GM12892 (cell line): ENCODE data around the gene NME3.

Experiments
- POLR2A ChIP-seq: IDR thresholded peaks from 2 replicates; pipeline ENCODE4 v1.6.1; 2011; ENCODE audit warnings: low read depth, low read length, control low read depth
- POLR2AphosphoS5 ChIP-seq: IDR thresholded peaks from 2 replicates; pipeline ENCODE4 v1.6.1; 2011; ENCODE audit warnings: low read depth, low read length, control low read depth
- TAF1 ChIP-seq: IDR thresholded peaks from 2 replicates; pipeline ENCODE4 v1.6.1; 2011; ENCODE audit warnings: low read depth, mild to moderate bottlenecking, control low read depth, low read length, borderline replicate concordance

DNA sequence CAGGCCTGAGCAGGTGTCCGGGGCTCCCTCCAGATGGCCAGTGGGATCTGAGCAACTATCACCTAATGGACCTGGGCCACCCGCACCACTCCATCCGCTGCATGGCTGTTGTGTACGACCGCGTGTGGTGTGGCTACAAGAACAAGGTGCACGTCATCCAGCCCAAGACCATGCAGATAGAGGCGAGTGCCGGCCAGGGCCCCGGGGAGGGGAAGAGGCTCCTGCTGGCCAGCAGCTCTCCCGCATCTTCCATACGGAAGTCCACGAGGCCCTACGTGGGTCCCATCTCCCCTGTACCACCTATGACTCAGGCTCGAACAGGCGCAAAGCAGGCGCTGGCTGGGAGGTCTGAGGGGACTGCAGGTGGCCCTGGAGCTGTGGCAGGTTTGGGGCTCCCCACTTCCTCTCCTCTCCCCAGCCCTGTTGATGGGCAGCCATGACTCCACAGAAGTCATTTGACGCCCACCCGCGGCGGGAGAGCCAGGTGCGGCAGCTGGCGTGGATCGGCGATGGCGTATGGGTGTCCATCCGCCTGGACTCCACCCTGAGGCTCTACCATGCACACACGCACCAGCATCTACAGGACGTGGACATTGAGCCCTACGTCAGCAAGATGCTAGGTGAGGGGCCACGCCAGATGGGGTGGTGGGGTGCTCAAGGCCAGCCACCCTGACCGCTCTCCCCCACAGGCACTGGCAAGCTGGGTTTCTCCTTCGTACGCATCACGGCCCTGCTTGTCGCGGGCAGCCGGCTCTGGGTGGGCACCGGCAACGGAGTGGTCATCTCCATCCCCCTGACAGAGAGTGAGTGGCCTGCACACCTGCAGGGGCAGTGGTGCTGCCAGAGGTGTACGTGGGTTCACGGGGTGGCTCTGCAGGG is 4.0 kb downstream of the NME3 start:
- TF ChIP-seq TAF1 (no peak), POLR2A (no peak), POLR2AphosphoS5 (no peak)
